OCI-LY3 (cell line): ENCODE data around the gene WBP1L.
"Not testable (repeated sequence)": the region's sequence is repeated elsewhere in the genome, so short reads cannot be mapped to it uniquely, and the experiment has no call there.

Experiments used
- H2AFZ ChIP-seq: fragments of 200-600, 300-600 bp; shearing (Covaris generic); 2 replicates; pipeline ENCODE4 v1.6.0; 2014; ENCODE audit warnings: antibody characterized with exemption, low read depth, low read length
- H3K27ac ChIP-seq: fragments of 200-600, 300-600 bp; sonication (generic); 2 replicates; pipeline ENCODE4 v1.5.1; 2014; ENCODE audit warnings: mild to moderate bottlenecking, low read length, moderate library complexity, mixed read lengths
- H3K27me3 ChIP-seq: fragments of 200-600, 300-600 bp; sonication (generic); 2 replicates; pipeline ENCODE4 v1.6.1; 2014; ENCODE audit warnings: low read depth, low read length, mixed read lengths
- H3K36me3 ChIP-seq: fragments of 200-600, 300-600 bp; sonication (generic); replicated peaks from 2 replicates; pipeline ENCODE3; 2014; ENCODE audit warnings: low read depth, low read length, mixed read lengths
- H3K4me1 ChIP-seq: fragments of 300-600, 200-600 bp; sonication (generic); 2 replicates; pipeline ENCODE4 v1.6.1; 2014; ENCODE audit warnings: low read length, mixed read lengths
- H3K4me2 ChIP-seq: fragments of 200-600, 300-600 bp; sonication (generic); 2 replicates; pipeline ENCODE4 v1.6.1; 2014; ENCODE audit warnings: low read length, mixed read lengths
- H3K4me3 ChIP-seq: fragments of 300-600, 200-600 bp; sonication (generic); 2 replicates; pipeline ENCODE4 v1.5.1; 2014; ENCODE audit warnings: antibody characterized with exemption, mild to moderate bottlenecking, low read length, moderate library complexity
- H3K79me2 ChIP-seq: fragments of 300-600, 200-600 bp; shearing (Covaris generic); 2 replicates; pipeline ENCODE4 v1.6.1; 2014; ENCODE audit warnings: mild to moderate bottlenecking, low read length, mixed read lengths
- H3K9ac ChIP-seq: fragments of 300-600, 200-600 bp; shearing (Covaris generic); 2 replicates; pipeline ENCODE4 v1.6.0; 2014; ENCODE audit warnings: mild to moderate bottlenecking, low read length, moderate library complexity
- H3K9me3 ChIP-seq: fragments of 200-600, 300-600 bp; shearing (Covaris generic); 2 replicates; pipeline ENCODE4 v1.6.1; 2014; ENCODE audit warnings: low read length, mixed read lengths; ENCODE audit not compliant: insufficient read depth
- H4K20me1 ChIP-seq: fragments of 200-600, 300-600 bp; sonication (generic); 2 replicates; pipeline ENCODE4 v1.6.1; 2016; ENCODE audit warnings: low read length, mixed read lengths; ENCODE audit not compliant: insufficient read depth
- EZH2phosphoT487 ChIP-seq: fragments of 200-600 bp; shearing (Covaris generic); IDR thresholded peaks from 2 replicates; pipeline ENCODE4 v1.6.1; 2018; ENCODE audit warnings: antibody characterized with exemption, mixed run types, low read depth
- TF ChIP-seq, protein P1 (sequence below): fragments of 200-600, 300-600 bp; sonication (generic); IDR thresholded peaks from 2 replicates; pipeline ENCODE4 v1.5.1; 2014; ENCODE audit warnings: antibody characterized with exemption, low read length, low read depth

WBP1L gene

DNA sequence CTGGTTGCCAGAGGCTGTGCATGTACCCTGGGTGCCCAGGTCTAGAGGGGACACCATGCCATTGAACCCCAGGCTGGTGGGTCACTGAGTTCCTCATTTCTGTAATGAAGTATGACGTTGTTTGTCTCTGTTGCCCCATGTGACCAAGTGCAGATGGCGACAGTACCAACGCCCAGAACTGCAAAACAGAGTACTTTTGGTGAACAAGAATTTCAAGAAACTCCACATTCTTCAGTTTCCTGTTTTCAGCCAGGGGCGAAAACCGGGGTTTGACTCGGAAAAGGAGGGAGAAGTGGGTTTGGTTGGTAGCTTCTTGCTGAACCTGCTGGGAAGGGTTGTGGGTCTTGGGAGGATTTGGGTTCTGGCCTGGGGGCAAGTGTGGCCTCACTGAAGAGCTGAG is 75.3 kb downstream of the WBP1L start:
- H3K9me3 ChIP-seq, result no peaks in the 10 kb centered on the region
- no peaks in the 10 kb centered on the region for H3K27me3 ChIP-seq
- H3K79me2 ChIP-seq, result no peaks in the 10 kb centered on the region
- H4K20me1 ChIP-seq, result no peaks in the 10 kb centered on the region
- H3K4me2 ChIP-seq, result peak overlapping the region; percentile 27
- no peaks in the 10 kb centered on the region for H3K36me3 ChIP-seq
- no peak overlapping the region for H3K4me3 ChIP-seq
- H3K9ac ChIP-seq, result no peak overlapping the region
- H3K27ac ChIP-seq, result no peak overlapping the region
- peaks cover 6% of the 10 kb centered on the region for H3K4me1 ChIP-seq
- TF ChIP-seq EZH2phosphoT487, result no peak
- TF ChIP-seq, protein P1, sequence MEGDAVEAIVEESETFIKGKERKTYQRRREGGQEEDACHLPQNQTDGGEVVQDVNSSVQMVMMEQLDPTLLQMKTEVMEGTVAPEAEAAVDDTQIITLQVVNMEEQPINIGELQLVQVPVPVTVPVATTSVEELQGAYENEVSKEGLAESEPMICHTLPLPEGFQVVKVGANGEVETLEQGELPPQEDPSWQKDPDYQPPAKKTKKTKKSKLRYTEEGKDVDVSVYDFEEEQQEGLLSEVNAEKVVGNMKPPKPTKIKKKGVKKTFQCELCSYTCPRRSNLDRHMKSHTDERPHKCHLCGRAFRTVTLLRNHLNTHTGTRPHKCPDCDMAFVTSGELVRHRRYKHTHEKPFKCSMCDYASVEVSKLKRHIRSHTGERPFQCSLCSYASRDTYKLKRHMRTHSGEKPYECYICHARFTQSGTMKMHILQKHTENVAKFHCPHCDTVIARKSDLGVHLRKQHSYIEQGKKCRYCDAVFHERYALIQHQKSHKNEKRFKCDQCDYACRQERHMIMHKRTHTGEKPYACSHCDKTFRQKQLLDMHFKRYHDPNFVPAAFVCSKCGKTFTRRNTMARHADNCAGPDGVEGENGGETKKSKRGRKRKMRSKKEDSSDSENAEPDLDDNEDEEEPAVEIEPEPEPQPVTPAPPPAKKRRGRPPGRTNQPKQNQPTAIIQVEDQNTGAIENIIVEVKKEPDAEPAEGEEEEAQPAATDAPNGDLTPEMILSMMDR, result no peak
- no peak overlapping the region for H2AFZ ChIP-seq

DNA sequence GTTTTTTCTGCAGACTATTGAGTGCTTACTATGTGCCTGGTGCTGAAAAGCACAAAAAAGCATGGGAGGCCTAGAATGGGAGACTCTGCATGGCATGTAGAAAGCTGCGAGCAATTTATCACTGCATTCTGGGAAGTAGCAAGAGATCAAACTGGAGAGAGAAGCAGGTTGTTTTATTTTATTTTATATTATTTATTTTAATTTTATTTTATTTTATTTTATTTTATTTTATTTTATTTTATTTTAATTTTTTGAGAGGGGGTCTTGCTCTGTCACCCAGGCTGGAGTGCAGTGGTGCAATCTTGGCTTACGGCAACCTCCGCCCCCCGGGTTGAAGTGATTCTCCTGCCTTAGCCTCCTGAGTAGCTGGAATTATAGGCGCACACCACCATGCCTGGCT is 76.3 kb downstream of the WBP1L start:
- H3K79me2 ChIP-seq, H4K20me1 ChIP-seq, H3K36me3 ChIP-seq, H2AFZ ChIP-seq, H3K4me3 ChIP-seq, H3K27me3 ChIP-seq, H3K4me2 ChIP-seq, H3K4me1 ChIP-seq, H3K9ac ChIP-seq, H3K27ac ChIP-seq, H3K9me3 ChIP-seq: not testable (repeated sequence)

DNA sequence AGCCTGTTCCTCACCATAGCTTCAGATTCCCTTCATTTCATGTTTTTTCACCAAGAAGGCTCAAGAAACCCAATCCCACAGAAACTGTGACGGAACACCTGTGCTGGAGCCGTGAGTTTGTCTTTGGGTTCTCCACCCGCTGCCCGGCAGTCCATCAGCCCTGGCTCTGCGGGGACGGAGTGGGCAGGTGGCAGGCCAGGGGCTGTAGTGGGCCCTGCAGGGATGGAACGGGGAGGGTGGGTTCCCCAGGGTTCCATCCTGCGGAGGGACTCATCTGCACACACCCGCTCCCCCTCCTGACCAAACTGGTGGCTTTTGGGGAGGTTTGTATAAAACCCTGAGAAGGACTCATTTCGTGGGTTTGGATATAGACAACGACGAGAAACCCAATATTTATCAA is 78.5 kb downstream of the WBP1L start:
- no peak overlapping the region for H3K9ac ChIP-seq
- no peaks in the 10 kb centered on the region for H4K20me1 ChIP-seq
- TF ChIP-seq, protein P1, result no peak
- no peak for TF ChIP-seq EZH2phosphoT487
- H3K79me2 ChIP-seq, result no peaks in the 10 kb centered on the region
- peaks cover 6% of the 10 kb centered on the region for H3K4me1 ChIP-seq
- H3K27ac ChIP-seq, result no peak overlapping the region
- H3K27me3 ChIP-seq, result no peaks in the 10 kb centered on the region
- H3K4me2 ChIP-seq, result no peak overlapping the region
- H2AFZ ChIP-seq, result no peak overlapping the region
- no peak overlapping the region for H3K4me3 ChIP-seq
- no peaks in the 10 kb centered on the region for H3K9me3 ChIP-seq
- H3K36me3 ChIP-seq, result no peaks in the 10 kb centered on the region

DNA sequence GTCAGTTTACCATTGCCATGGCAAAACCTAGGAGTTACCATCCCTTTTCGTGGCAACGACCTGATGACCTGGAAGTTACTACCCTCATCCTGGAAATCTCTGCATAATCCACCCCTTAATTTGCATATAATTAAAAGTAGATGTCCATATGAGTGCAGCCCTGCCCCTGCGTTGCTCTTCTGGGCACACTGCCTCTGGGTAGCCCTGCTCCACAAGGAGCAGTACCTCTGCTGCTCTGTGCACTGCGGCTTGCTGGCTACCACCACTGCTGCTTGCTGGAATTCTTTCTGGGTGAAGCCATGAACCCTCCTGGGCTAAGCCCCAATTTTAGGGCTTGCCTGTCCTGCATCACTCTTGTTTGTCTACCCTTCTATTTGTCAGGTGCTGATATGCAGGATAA is 80.9 kb downstream of the WBP1L start:
- Histone ChIP-seq H3K27me3 (no peaks in the 10 kb centered on the region), H4K20me1 (no peaks in the 10 kb centered on the region), H2AFZ (no peak overlapping the region), H3K79me2 (no peaks in the 10 kb centered on the region), H3K9ac (no peak overlapping the region), H3K4me3 (no peak overlapping the region), H3K27ac (no peak overlapping the region), H3K36me3 (no peaks in the 10 kb centered on the region), H3K4me2 (no peak overlapping the region), H3K9me3 (no peaks in the 10 kb centered on the region), H3K4me1 (no peaks in the 10 kb centered on the region)
- TF ChIP-seq, protein P1, result no peak
- TF ChIP-seq EZH2phosphoT487, result no peak
